Karpas-422 (cell line): ENCODE results near the gene CAMK4. TPM values are rescaled to one million over a fixed set of nuclear protein-coding genes. Genes with fewer than 3 reads are reported as not detected.

ENCODE experiments used
- DNase-seq: peaks from one replicate; pipeline ENCODE4 v3.0.0-alpha.2; 2015
- H2AFZ ChIP-seq: fragments of 200-600 bp; sonication (generic); 2 replicates; pipeline ENCODE4 v1.6.1; 2014; ENCODE audit warnings: antibody characterized with exemption, low read length, mixed read lengths
- H3K27ac ChIP-seq: fragments of 200-600 bp; sonication (generic); 2 replicates; pipeline ENCODE4 v1.5.1; 2014; ENCODE audit warnings: mild to moderate bottlenecking, low read length, moderate library complexity
- H3K27me3 ChIP-seq: fragments of 200-600 bp; sonication (generic); 2 replicates; pipeline ENCODE4 v1.6.1; 2014; ENCODE audit warnings: low read length, mixed read lengths
- H3K36me3 ChIP-seq: fragments of 200-600 bp; sonication (generic); 2 replicates; pipeline ENCODE4 v1.6.1; 2014; ENCODE audit warnings: low read length, mixed read lengths; ENCODE audit not compliant: insufficient read depth
- H3K4me1 ChIP-seq: fragments of 200-600 bp; sonication (generic); 2 replicates; pipeline ENCODE4 v1.6.1; 2014; ENCODE audit warnings: mild to moderate bottlenecking, low read length, mixed read lengths
- H3K4me2 ChIP-seq: fragments of 200-600 bp; sonication (generic); 2 replicates; pipeline ENCODE4 v1.6.1; 2014; ENCODE audit warnings: low read length, low read depth, mild to moderate bottlenecking; ENCODE audit not compliant: poor library complexity, severe bottlenecking
- H3K4me3 ChIP-seq: fragments of 200-600 bp; sonication (generic); 2 replicates; pipeline ENCODE4 v1.5.1; 2014; ENCODE audit warnings: mild to moderate bottlenecking, antibody characterized with exemption, low read length, mixed read lengths
- H3K79me2 ChIP-seq: fragments of 200-600 bp; sonication (generic); 2 replicates; pipeline ENCODE4 v1.6.1; 2014; ENCODE audit warnings: mild to moderate bottlenecking, low read length, mixed read lengths
- H3K9ac ChIP-seq: fragments of 200-600 bp; sonication (generic); 2 replicates; pipeline ENCODE4 v1.6.0; 2014; ENCODE audit warnings: low read length
- H3K9me2 ChIP-seq: fragments of 200-600 bp; sonication (generic), shearing (Covaris generic); replicated peaks from 2 replicates; pipeline ENCODE4 v1.6.0; 2014; ENCODE audit warnings: mild to moderate bottlenecking, low read length, moderate library complexity; ENCODE audit not compliant: insufficient read depth
- H3K9me3 ChIP-seq: fragments of 300-700, 200-600 bp; sonication (generic); 2 replicates; pipeline ENCODE4 v1.6.1; 2014; ENCODE audit warnings: low read length, mixed read lengths
- H4K20me1 ChIP-seq: fragments of 200-600 bp; sonication (generic); 2 replicates; pipeline ENCODE4 v1.6.1; 2014; ENCODE audit warnings: mild to moderate bottlenecking, antibody characterized with exemption, low read length, low read depth; ENCODE audit not compliant: insufficient read depth
- total RNA-seq: library from RNA; depleted of rRNA; stranded (reverse); fragments of >200 nt; shearing (Covaris generic); gene quantifications from 2 replicates; pipeline ENCODE4 v1.2.3, GENCODE V29; 2014; ENCODE audit warnings: low replicate concordance

Gene CAMK4
- total RNA-seq, 1 experiment from 2014 or later = 0.04 TPM

DNA sequence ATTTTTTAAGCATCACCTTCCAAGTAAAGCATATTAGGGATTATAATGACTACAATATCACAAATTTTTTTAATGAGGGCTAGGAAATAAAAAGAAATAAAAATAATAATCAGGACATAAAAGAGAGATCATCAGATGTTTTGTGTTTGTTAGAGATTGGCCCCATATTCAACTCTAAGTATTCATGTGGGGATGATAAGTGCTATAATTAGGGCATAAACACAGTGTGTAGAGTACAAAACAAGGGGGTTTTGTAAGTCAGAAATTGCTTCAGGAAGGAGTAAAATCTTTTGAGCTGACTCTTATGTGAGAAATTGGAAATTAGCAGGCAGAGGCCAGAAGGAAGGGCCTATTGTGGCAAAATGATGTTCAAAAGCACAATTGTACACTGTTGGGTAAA, 160.9 kb downstream of the CAMK4 start:
- DNase-seq = no peak
- no peak overlapping the region for H3K9ac ChIP-seq

DNA sequence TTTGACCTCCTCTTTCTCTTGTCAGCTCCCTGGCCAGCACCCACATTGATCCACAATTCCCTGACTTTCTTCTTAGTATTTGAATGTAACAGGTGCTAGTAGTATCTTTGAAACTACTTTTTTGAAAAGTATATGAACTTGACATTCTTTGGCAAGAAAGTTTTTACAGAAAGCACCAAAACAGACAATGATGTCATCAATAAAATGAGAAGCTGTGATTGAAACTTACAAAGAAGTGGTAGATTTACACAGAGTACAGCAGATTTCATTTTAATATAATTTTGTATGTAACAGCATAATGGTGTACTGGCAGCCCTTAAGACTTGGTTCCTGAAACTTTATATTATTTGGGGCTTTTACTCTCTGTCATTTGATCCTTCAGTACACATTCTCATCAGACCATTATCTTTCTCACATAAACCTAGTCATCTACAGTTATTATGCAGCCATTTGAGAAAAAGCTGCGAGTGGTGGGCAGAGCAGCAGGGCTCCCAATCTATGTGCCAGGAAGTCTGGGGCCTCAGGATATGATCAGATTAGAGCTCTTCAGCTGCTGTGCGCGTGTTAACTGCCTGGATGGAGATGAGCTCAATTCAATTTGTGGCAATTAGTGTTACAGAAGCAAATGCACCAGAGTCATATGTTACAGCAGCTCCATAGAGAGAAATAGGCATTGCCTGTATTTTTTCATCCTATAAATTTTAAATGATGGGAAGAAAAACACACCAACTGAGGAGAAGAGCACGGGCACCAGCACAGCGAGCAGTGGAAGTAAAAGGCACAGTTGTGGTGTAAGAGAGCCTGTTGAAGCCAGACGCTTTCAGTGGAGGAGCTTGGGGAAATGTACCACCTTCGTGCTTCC, 162.0 kb downstream of the CAMK4 start:
- H3K4me2 ChIP-seq = no peak overlapping the region
- H2AFZ ChIP-seq = no peak overlapping the region
- H3K27me3 ChIP-seq = no peaks in the 10 kb centered on the region
- H3K9me2 ChIP-seq = no peaks in the 10 kb centered on the region
- H3K9ac ChIP-seq = no peak overlapping the region
- H3K79me2 ChIP-seq = no peaks in the 10 kb centered on the region
- H3K36me3 ChIP-seq = no peaks in the 10 kb centered on the region
- no peak overlapping the region for H3K27ac ChIP-seq
- no peaks in the 10 kb centered on the region for H4K20me1 ChIP-seq
- DNase-seq = no peak
- no peaks in the 10 kb centered on the region for H3K9me3 ChIP-seq
- H3K4me1 ChIP-seq = no peaks in the 10 kb centered on the region
- no peak overlapping the region for H3K4me3 ChIP-seq

More for the DNA sequence above, 160.9 kb downstream of the CAMK4 start:
- Histone ChIP-seq H3K79me2 (no peaks in the 10 kb centered on the region), H3K9me2 (no peaks in the 10 kb centered on the region), H3K27ac (no peak overlapping the region), H3K27me3 (no peaks in the 10 kb centered on the region), H3K9me3 (no peaks in the 10 kb centered on the region), H4K20me1 (no peaks in the 10 kb centered on the region), H2AFZ (no peak overlapping the region), H3K4me3 (no peak overlapping the region), H3K4me1 (no peaks in the 10 kb centered on the region), H3K4me2 (no peak overlapping the region), H3K36me3 (no peaks in the 10 kb centered on the region)

DNA sequence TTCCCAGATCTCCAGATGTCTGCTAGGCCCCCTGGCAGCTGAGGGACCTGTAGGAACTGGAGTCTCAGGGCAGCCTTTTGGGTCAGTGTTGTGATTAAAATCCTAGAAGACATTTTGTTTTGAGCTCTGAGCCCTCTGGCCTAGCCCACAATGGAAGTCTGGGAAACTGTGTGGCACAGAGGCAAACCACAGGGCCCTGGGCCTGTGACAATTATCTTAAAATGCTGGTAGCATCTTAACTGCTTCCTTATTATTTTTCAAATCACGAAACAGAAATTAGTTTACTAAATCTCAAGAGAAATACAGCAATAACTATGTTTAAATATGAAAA, 162.6 kb downstream of the CAMK4 start:
- H3K36me3 ChIP-seq = no peaks in the 10 kb centered on the region
- H3K9me2 ChIP-seq = no peaks in the 10 kb centered on the region
- H3K27me3 ChIP-seq = no peaks in the 10 kb centered on the region
- H3K27ac ChIP-seq = no peak overlapping the region
- H3K4me1 ChIP-seq = no peaks in the 10 kb centered on the region
- H4K20me1 ChIP-seq = no peaks in the 10 kb centered on the region
- no peak overlapping the region for H3K4me3 ChIP-seq
- H3K4me2 ChIP-seq = no peak overlapping the region
- no peaks in the 10 kb centered on the region for H3K79me2 ChIP-seq
- H3K9me3 ChIP-seq = no peaks in the 10 kb centered on the region
- H3K9ac ChIP-seq = no peak overlapping the region
- no peak overlapping the region for H2AFZ ChIP-seq
- no peak for DNase-seq

DNA sequence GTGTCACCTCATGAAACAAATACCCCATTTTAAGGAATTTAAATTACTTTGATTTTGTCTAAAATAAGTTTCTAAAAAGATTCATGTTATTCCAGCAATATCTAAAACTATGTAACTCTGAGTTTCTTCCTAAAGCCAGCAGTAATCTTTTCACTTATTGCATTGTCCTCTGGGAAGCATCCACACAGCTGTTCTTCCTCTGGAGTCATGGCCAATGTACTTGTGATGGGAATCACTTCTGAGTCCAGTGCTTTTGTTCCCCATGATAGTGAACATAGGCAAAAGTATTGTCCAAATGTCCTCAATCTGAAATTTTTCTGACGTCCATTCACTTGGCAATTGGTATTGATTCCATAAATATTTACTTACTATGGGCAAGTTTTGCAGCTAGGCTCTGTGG, 163.2 kb downstream of the CAMK4 start:
- DNase-seq = no peak
- H3K9me3 ChIP-seq = no peaks in the 10 kb centered on the region
- no peaks in the 10 kb centered on the region for H3K36me3 ChIP-seq
- H3K79me2 ChIP-seq = no peaks in the 10 kb centered on the region
- no peak overlapping the region for H2AFZ ChIP-seq
- no peak overlapping the region for H3K27ac ChIP-seq
- no peaks in the 10 kb centered on the region for H4K20me1 ChIP-seq
- H3K9ac ChIP-seq = no peak overlapping the region
- H3K4me2 ChIP-seq = no peak overlapping the region
- no peak overlapping the region for H3K4me3 ChIP-seq
- no peaks in the 10 kb centered on the region for H3K27me3 ChIP-seq
- H3K9me2 ChIP-seq = no peaks in the 10 kb centered on the region
- H3K4me1 ChIP-seq = no peaks in the 10 kb centered on the region

DNA sequence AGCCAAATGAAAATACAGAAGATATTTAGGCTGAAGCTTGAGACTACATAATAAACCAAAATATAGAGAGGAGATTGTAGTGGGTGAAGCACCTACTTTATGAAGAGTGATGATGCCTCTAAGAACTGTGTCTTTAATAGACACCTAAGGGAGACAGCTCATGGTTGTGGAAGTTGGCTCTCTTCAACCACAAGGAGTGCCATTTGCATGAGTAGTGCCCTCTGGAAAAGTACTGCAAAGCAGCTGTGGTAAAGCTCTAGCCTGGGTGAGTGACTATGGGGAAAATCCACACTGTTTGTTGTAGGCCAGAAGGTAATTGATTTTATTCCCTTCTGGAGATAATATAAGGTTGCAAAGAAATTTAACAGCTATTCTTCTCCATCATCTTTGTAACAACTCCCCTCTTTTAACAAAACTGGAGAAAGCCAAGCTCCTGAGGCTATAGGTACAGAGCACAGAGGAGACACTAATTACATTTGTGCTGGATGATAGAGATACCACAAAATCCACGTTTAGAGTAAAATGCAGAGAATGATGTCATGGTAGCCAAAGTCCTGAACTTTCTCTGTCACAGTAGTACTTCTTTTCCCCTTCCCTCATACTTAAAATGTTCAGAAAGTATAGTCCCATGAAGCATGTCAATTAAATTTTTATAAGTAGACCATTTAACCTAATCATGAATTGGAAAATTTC, 165.4 kb downstream of the CAMK4 start:
- Histone ChIP-seq H3K27me3 (no peaks in the 10 kb centered on the region), H4K20me1 (no peaks in the 10 kb centered on the region), H3K36me3 (no peaks in the 10 kb centered on the region), H3K4me1 (no peaks in the 10 kb centered on the region), H3K9ac (no peak overlapping the region), H3K4me3 (no peak overlapping the region), H3K4me2 (no peak overlapping the region), H2AFZ (no peak overlapping the region), H3K79me2 (no peaks in the 10 kb centered on the region), H3K9me2 (no peaks in the 10 kb centered on the region), H3K27ac (no peak overlapping the region), H3K9me3 (no peaks in the 10 kb centered on the region)
- DNase-seq = no peak

DNA sequence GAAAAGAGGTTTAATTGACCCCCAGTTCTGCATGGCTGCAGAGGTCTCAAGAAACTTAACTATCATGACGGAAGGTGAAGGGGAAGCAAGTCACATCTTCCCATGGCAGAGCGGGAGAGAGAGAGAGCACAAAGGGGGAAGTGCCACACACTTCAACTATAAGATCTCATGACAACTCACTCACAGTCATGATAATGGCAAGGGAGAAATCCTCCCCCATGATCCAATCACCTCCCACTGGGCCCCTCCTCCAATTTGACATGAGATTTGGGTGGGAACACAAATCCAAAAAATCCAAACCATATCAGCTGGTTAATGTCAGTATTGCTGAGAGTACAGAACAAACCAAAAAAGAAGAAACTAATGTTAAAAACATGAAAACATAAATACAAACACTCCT, 168.0 kb downstream of the CAMK4 start:
- Histone ChIP-seq H3K9me2 (no peaks in the 10 kb centered on the region), H4K20me1 (no peaks in the 10 kb centered on the region), H3K9me3 (no peaks in the 10 kb centered on the region), H3K4me3 (no peak overlapping the region), H2AFZ (no peak overlapping the region), H3K79me2 (no peaks in the 10 kb centered on the region), H3K27me3 (no peaks in the 10 kb centered on the region), H3K4me2 (no peak overlapping the region), H3K27ac (no peak overlapping the region), H3K9ac (no peak overlapping the region), H3K4me1 (no peaks in the 10 kb centered on the region), H3K36me3 (no peaks in the 10 kb centered on the region)
- no peak for DNase-seq

DNA sequence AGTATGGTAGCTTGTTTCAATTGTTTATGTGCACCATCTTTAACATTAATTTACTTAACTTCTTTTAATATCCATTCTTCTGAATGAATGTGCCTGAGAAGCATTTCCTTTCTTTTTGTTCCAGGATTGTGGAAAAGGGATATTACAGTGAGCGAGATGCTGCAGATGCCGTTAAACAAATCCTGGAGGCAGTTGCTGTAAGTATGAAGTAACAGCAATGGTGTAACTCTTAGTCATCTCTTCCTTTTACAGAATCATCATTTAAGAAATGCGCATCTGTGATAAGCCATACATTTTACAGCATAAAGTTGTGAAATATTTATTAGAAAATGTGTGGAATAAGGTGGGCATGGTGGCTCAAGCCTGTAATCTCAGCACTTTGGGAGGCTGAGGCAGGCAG, 170.4 kb downstream of the CAMK4 start:
- Histone ChIP-seq H3K36me3 (no peaks in the 10 kb centered on the region), H3K27me3 (no peaks in the 10 kb centered on the region), H3K79me2 (no peaks in the 10 kb centered on the region), H3K9me2 (no peaks in the 10 kb centered on the region), H4K20me1 (no peaks in the 10 kb centered on the region), H2AFZ (no peak overlapping the region), H3K9ac (no peak overlapping the region), H3K27ac (no peak overlapping the region), H3K9me3 (no peaks in the 10 kb centered on the region), H3K4me2 (no peak overlapping the region), H3K4me1 (no peaks in the 10 kb centered on the region), H3K4me3 (no peak overlapping the region)
- no peak for DNase-seq

DNA sequence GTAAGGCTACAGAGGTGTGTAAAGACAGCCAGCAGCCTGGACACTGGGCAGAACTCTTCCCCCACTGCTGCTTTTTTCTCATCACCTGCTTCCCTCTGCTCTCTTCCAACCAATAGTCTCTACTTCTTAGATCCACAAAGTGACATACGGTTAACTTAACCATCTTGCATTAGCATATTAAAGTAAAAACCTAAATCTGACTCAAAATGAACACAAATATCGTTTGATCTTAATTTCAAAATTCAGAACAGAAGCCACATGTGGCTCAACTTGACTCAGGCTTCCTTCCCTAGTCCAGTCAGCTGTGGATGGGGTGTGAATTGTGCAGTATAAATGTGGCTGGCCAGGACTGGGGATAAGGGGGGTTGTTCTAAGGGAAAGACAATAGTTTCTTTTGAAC, 173.8 kb downstream of the CAMK4 start:
- Histone ChIP-seq H3K9me2 (no peaks in the 10 kb centered on the region), H2AFZ (no peak overlapping the region), H3K27me3 (no peaks in the 10 kb centered on the region), H3K79me2 (no peaks in the 10 kb centered on the region), H3K9me3 (no peaks in the 10 kb centered on the region), H3K36me3 (no peaks in the 10 kb centered on the region), H3K27ac (no peak overlapping the region), H3K4me2 (no peak overlapping the region), H3K9ac (no peak overlapping the region), H3K4me3 (no peak overlapping the region), H4K20me1 (no peaks in the 10 kb centered on the region), H3K4me1 (no peaks in the 10 kb centered on the region)
- DNase-seq = no peak
